NCI-H2171 treated with DMSO at 0.1 percent for 48 hours (cell line): ENCODE data around the gene HHIP.

ENCODE experiments used
- DNase-seq: peaks from one replicate; lab custom pipeline; 2025; lab: John Stamatoyannopoulos, UW

The HHIP gene, protein sequence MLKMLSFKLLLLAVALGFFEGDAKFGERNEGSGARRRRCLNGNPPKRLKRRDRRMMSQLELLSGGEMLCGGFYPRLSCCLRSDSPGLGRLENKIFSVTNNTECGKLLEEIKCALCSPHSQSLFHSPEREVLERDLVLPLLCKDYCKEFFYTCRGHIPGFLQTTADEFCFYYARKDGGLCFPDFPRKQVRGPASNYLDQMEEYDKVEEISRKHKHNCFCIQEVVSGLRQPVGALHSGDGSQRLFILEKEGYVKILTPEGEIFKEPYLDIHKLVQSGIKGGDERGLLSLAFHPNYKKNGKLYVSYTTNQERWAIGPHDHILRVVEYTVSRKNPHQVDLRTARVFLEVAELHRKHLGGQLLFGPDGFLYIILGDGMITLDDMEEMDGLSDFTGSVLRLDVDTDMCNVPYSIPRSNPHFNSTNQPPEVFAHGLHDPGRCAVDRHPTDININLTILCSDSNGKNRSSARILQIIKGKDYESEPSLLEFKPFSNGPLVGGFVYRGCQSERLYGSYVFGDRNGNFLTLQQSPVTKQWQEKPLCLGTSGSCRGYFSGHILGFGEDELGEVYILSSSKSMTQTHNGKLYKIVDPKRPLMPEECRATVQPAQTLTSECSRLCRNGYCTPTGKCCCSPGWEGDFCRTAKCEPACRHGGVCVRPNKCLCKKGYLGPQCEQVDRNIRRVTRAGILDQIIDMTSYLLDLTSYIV

DNA sequence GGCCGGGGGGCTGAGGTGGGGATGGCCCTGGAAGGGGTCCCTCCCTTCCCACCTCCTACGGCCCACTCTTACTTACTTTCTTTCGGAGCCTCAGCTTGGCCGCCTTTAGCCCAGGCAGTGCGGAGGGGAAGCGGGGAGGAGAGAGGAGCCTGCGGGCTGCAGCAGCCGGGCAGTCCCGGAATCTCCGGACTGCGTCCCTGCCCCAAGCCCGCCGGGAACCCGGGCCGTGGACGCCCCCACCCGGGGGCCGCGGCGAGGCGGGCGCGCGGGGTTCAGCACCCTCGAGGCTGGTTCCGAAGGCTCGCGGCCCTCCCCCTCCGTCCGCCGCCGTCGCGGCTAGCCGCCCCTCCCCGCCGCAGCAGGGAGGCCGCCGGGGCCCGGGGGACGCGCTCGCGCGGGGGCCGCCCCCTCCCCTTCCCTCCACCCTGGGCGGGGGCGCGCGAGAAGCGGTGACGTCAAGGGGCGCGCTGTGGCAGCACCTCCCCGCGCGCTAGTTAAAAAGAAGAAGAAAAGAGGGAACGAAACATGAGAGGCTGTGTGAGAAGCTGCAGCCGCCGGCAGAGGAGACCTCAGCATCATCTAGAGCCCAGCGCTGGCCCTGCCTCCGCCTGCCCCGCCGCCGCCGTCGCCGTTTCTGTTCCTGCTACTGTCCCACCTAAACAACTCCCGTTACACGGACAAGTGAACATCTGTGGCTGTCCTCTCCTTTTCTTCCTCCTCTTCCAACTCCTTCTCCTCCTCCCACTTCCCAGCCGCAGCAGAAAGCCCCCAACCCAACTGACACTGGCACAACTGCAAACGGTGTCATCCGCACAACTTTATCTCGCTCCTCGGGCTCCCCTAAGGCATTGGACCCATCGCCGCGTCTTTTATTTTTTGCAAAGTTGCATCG, at the start of gene HHIP:
Gene HHIP, plus strand, starts transcription at position 526 of the 892 bp plus-strand sequence. CDS start 520 bp downstream, outside the sequence.
- DNase-seq: no peak

DNA sequence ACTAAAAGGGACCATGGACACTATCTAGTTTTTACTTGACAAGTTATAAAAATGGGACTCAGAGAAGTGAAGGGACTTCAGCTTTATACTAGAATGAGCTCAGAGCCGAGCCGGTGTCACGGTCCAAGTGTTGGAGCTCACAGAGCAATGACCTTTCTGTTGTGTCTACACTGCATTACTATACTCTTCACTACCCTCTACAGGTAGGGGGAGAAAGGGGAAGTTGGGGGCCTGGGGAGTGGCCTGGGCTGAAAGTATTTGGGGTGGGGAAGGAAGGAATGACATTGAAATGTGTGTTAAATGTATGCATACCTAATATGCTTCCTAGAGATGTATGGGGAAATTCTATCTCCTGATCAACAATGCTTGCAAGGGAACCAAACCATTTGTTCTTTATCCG, 48.8 kb upstream of the HHIP start:
- DNase-seq: no peak

DNA sequence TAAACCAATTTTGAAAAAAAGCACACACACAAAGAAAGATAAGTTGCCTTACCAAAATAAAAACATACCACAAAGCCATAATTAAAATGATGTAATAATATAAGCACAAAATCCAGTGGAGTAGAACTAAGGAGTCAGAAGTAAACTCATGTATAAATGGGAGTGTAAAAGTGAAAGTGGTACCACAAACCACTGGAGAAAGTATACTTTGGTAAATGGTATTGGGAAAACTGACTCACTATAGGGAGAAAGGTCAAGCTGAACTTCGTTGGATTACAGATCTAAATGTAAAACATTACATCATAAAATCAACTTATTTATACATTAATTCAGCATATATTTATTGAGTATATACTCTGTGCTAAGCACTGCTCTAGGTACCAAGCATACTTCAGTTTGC, 46.3 kb upstream of the HHIP start:
- DNase-seq: no peak

DNA sequence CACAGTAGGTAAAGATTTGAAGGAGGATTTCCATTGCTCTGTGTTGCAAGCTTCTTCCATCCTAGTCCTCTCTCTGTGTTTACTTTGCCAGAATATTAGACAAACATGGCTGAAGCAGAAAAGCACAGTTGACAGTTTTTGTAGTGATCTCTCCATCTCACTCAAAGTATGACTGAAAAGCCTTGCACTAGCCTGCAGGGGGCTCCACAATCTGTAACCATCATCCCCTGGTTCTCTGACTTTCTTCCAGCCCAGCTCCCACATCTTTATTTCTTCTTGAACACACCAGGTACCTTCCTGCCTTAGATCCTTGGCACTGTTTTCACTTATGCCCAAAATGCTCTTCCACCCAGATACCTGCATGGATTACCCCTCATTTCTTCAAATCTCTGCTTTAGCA, 34.1 kb upstream of the HHIP start:
- no peak for DNase-seq

DNA sequence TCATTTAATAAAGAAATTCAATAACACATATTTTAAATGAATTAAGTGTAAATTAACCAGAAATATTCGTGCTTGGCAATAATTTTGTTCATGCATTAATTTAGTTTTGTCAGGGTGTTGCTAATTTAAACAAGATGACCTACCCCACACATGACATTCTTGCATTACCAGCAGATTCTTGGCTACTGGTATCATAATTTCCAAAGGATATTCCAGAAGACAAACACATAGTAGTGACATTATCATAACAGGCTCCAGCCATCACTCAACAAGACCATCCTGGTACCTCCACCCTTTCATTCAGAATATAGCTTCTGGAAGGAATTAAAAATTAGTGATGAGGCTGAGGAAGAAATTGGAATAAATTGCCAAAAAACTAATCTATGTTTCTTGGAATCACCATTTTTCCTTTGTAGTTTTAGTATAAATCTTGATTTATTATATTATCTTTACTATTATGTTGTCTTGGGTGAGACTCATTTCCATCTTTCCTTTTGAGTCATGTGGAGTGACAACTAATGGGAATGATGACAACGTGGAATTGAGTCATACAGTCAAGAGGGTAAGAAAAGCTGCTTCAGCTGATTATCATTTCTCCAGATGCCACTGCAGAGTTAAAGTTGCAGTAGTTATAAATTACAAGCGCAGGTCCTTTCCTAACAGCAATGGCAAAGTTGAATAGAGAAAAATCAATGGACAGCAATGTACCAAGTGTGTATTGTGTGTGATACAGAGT, 30.9 kb upstream of the HHIP start:
- no peak for DNase-seq

DNA sequence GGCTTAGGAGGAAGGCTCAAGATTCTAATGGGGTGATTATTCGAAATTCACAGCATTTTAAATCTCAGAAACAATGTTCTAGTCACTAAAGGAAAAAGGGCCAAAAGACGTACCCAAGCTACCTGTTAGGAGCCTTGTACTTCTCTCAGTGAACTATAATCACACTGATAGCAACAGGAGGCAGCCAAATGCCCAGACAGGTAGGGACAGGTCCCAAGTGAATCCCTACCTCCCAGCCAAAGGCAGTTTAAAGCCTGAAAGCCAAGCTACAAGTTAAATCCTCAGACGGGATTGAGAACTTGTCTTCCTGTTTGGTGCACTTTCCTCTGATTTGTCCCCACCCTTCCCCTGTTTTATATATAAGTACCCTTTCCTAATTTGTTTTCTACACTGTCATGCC, 24.3 kb upstream of the HHIP start:
- DNase-seq: no peak

DNA sequence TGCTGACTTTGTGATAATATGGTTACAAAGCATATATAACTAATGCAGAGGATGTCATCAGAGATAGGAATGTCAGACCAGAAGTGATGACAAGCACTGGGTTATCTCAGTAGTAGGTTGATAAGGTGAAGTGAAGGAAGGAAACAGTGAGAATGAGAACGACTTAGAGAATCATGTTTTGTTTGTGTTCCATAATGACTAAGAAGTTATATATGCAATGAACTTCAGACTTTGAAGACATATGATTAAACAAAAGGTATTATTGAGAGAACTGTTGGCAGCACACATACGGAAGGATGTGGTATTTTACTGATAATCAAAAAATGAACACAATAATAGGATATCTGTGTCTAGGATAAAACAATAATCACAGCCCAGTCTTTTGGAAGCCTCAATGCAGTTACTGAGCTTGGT, 18.3 kb upstream of the HHIP start:
- no peak for DNase-seq

DNA sequence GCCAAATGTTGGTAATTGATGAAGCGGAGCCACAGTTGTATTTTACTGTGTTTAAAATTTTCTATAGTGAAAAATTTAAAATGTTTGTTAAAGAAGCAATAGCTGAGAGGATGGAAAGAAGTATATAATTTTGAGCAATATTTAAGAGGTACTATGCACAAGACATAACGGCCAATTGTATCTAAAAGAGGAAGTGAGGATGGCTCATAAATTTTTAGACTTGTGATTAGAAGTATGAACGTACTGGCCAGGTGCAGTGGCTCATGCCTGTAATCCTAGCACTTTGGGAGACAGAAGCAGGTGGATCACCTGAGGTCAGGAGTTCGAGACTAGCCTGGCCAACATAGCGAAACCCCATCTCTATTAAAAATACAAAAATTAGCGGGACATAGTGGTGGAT, 12.7 kb upstream of the HHIP start:
- DNase-seq: no peak

DNA sequence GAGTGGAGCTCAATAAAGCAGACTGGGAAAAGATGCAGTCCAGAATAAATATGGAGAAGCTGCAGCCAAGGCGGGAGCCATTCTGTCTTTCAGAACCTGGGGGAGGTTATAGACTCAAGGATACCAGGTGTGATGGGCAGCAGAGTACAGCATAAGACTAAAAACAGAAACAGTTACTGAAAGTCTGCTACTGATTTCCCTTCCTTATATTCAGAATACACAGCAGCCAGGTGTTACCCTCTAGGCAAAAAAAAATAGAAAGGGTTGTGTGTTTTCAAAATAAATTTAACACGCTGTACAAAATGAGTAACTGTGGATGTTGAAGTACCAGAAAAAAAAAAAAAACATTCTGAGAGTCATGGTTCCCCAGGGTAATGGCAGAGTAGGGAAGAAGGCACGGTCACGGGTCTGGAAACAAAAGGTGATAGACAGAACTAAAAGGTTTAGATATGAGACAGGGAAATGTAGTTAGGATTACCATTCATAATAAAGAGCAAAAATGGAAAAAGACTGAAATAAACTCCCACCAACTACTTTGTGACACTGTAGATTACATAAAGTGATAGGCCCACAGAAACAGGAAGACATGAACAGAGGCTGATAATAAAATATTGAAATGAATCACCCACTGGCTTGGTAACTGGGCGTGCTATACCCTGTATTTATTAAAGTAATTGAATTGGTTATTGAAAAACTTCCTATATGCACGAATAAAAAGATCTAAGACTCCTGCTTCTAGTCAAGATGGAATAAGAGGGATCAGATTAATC, 10.8 kb upstream of the HHIP start:
- DNase-seq: no peak

DNA sequence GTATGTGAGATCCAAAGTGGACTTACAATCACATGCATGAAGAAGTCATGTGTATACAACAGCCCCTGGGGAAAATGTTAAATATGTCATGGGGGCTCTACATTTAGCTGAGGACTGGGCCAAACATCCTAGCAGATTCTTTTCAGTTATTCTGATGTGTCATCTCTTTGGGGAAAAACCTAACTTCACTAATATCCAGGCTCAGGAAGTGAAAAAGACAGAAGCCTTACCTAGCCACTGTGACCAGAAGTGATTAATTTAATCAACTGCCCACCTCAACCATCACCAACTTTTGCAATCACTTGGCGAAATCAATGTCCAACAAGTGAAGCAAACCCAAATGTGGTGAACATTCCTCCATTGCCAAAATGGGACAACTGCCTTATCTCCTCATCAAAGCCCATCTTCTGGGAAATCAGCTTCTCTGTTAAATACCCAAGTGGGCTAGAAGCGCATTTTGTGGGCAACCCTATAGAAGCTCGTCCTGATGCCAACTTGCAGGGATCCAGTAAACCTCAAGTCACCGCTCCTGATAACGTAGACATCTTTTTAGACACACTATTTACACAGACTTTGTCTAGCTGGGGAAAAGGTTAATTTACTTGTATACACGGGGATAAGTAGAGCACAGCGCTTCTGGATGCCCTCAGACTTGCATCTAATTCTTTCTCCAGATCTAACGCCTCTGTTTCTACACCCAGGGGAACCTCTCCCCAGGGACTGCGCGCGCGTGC, 1.4 kb upstream of the HHIP start:
- DNase-seq: no peak

DNA sequence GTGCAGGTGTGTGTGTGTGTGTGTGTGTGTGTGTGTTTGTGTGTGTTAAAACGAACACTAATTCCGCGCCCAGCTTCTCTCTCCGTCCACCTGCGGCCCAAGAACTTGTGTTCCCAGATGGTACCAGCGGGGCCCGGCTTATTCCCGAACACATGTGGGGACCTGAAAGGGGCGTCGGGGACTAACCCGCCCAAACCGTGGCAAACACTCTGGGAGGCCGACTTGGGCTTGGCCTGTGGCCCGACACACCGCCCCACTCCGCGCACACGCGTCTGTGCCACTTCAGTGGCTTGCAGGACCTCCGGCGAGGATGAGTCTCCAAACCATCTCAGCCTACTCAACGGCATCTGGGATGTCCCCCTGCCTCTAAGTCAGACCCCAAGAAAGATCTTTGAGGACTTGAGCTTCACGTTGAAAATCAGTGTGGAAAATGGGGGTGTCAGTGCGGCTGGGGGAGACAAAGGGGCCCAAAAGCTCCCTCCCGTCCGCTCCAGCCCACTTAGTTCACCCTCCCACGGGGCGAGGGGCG, 790 bp upstream of the HHIP start:
- no peak for DNase-seq

DNA sequence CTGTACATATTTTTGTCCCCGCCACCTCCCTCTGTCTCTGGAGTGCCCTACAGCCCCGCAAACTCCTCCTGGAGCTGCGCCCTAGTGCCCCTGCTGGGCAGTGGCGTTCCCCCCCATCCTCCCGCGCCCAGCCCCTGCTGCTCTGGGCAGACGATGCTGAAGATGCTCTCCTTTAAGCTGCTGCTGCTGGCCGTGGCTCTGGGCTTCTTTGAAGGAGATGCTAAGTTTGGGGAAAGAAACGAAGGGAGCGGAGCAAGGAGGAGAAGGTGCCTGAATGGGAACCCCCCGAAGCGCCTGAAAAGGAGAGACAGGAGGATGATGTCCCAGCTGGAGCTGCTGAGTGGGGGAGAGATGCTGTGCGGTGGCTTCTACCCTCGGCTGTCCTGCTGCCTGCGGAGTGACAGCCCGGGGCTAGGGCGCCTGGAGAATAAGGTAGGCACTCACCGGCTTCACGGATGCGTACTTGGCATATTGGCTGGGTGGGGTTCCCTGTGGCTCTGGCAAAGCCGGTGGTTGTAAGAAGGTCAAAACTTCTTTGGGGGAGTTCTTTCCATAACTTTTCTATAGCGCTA, 653 bp downstream of the HHIP start:
- no peak for DNase-seq

DNA sequence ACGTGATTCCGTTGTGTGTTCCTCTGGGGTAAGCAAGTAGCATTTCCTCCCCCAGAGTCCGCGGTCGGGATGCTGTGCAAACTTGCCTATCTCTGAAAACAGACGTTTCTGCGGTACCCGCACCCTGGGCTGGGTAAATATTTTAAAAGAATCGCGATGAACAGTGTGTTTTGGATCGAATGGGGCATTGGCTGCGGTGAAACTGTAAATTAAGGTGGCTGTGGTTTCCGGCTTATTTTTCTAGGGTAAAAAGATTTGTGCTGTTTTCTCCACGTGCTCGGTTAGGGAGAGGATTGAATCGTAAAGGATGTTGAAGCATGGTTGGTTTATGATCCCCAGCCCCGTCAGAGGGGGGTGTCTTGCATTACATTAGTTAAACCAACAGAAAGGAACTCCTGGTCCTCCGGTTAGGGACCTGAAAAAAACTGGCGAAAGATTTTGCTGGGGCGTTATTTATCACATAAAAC, 1.2 kb downstream of the HHIP start:
- DNase-seq: no peak

DNA sequence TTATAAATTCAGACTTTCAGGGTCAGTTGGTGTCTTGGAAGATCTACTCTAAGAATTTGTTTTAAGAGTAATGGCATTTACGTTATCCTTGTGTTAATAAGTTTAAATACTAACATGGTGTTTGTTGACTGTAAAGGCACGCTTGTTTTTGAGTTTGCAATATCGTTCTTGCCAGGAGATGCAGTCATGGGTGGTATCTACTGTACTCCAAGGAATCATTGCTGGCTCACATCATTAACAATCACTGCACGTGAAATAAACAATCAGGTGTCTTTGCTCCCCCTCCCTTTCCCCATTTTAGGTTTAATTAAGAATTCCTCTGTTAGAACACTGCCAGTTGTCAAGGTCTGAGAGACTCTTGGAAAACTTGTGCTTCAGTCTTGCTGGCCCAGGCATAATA, 1.6 kb downstream of the HHIP start:
- DNase-seq: no peak

DNA sequence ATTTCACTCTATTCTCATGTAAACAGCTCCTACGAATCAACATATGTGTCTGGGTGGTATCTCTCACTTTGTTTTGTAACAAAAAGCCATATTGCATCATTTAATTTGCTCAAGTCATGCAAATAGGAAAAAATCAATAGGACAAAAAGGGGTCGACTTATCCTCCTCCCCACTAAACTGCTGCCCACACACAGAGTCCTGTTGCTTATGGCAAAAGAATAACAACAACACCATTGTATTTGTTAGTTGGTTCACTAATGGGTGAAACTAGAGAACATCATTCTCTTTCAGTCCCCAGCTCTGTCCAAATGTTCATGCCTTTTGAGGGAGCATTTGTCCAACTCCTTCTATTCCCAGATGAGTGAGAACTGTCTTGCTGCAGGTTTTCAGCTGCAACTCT, 2.1 kb downstream of the HHIP start:
- DNase-seq: no peak

DNA sequence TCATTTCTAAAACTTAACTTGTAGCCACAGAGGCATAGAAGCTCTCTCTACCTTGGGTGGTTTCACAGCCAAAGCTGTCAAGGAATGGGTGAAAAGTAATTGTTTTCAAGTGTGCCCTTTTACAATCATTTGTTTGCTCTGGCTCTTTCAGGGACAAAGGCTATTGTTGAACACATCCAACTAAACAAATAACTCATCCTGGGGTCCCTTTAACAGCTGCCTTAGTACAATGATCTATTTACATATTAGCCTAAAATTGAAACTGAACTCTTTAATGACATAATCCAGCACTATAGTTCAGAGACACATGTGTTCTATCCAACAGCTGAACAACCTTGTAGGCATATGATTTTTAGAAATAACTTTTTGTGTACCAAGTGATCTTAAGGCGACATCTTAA, 3.7 kb downstream of the HHIP start:
- no peak for DNase-seq

DNA sequence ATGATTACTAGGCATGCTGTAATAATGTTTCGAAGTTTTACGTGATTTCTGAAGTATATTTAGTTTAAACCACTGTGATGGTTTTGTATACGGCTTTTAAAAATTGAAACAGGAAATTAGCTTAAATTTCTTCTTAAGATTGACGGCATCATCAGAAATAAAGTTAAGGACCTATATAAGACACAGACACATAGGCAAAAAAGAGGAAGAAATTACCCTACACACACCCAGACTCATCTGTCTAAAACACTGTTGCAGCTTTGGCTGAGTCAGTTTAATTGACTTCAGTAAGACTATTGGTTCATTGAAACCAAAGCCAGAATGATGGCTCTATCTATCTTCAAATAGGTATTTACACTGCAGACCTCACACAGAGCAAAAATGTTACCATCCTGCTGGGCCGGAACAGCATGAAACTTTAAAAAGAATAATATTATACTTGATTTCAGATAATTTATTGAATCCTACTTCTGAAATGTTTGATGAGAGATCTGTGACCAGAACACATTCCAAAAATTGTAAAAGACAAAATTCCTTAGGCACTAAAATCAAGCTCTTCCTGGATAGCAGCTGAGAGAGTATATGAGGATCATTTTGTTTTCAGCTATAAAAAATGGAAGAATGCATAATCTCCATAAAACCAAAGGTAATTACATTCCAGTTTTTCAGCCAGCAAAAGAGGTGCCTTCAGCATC, 4.5 kb downstream of the HHIP start:
- no peak for DNase-seq

DNA sequence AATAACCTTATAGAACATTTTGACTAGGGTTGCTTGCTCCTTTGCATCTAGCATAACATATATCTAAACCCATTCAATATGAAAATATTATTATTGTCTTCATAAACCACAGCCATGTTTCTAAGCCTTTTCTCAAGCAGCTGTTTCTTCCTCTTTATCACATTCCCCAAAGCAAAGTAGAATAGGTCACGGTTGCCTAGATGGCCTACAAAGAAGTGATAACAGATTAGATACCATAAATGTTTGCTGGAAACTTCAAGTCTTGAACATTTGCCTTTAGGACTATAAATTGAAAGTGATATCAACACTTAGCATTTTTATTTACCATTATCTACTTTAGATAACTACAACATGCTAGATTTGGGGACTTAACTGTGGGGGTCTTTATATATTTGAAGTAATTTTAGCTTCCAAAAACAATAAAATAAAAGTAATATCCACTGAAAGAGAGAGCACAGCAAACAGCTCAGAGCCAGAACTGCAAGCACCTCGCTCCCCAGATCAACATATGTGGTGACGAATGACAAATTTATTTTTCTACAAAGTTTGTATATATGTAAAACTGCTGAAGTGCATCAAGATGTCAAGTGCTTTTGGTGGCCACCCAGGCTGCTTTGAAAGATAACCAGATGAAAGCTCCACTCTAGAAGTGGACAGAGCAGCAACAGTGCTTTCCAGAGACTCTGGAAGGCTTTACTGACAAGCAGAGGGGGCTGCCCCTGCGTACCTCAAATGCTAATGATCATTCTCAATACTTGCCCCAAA, 8.0 kb downstream of the HHIP start:
- DNase-seq: no peak
